ENCODE data around the gene FAM107A.
A peak's percentile ranks its signal among the peaks of the same experiment; 100 is the strongest.

Gene FAM107A

DNA sequence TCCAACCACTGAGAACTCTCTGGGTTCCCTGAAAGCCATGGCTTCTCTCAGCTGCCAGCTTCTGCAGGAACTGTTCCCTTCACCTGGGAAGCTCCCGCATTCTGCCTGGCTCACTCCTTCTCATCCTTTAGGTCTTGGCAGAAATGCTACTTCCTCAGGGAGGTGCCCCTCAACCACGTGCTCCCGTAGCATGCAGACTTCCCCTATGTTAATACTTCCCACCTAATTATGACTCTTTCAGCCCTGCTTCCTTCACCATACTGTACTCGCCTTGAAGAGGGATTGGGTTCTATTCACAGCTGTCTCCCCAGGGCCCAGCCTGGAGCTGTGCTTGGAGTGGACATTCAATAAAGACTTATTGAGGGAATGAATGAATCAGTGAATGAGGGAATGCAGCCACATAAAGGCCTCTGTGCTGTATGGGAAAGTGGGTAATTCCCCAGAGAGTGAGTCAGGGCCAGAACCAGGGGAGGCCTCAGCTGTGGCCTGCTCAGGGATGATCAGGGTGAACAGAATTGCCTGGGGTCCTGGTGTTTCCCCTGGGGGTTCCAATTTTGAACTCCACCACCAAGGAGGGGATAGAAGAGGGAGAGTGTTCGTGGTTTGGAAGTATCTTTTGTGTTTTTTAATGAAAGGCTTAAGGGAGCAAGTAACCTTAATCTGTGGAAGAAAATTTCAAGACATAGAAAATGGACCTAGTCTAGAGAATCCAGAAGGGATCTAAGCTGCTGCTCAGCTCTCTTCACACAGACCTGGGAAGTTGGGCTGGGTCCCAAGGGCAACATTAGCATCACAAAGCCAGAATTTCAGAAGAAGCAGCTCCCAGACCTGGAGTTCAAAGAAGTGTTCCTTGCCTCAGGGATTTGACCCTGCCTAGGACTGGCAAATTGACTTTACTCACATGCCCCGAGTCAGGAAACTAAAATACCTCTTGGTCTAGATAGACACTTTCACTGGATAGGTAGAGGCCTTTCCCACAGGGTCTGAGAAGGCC, 14.6 kb upstream of the FAM107A start:
- no peak for DNase-seq (ENCODE audit: low read depth)

DNA sequence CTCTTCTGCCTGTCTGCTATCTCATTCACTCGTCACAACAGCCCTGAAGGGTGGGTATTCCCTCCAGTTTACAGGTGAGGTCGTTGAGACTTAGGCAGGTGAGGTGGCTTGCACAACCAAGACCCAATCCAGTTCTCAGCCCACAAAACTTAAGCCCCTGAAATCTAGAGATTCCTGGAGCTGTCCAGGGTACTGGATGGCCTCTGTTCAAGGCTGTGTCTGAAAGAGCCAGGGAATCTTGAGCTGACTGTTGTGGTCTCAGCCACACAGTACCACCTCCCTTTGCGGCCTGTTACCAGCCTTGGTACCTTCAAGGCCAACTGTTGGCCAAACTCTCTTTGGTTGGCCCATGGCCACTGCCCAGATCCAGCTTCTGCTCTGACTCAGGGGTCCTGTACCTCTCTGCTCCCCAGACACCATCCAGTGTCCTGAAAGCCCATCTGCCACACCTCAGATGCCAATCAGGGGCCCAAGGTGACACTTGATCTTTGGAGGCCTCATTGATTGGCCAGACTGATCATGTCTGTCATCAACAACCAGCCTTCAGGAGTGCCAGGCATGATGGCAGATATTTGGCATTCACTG, 10.9 kb upstream of the FAM107A start:
- DNase-seq (ENCODE audit: low read depth) = peak; percentile 43

DNA sequence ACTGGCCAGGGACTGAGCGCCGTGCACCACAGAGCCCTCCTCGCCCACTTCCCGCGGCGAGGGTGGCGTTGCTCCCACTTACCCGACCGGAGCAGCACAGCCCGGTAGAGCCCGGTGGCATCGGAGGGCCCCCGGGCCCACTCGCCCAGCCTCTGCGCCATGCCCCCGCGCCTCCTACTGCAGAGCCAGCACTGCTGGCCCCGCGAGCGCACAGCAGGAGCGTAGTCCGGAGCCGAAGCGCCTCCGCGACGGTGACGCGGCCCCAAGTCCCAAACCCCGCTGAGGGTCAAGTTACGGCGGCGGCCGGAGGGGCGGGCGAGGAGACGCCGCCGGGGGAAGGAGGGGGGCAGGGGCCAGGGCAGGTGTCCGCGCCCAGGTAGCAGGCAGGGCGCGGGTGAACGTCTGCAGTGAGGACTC, 9.6 kb upstream of the FAM107A start:
- no peak for DNase-seq (ENCODE audit: low read depth)

DNA sequence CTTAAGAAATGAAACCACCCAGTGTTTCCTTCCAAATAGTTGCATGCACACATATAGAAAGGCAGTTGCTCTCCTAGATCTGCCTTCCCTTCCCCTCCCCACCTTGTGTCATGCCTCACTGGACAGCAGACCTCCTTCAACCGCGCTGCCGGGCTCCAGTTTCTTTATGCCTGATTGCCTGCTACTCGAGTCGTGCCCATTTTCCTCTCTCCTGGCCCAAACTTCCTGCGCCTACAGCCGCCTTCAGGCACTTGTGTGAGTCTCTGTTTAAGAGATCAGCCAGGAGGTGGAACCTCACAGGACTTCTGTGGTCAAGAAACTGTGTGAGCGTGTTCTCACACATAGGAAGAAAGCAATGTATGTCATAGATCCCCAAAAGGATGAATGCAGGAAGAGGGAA, 8.8 kb upstream of the FAM107A start:
- no peak for DNase-seq (ENCODE audit: low read depth)

DNA sequence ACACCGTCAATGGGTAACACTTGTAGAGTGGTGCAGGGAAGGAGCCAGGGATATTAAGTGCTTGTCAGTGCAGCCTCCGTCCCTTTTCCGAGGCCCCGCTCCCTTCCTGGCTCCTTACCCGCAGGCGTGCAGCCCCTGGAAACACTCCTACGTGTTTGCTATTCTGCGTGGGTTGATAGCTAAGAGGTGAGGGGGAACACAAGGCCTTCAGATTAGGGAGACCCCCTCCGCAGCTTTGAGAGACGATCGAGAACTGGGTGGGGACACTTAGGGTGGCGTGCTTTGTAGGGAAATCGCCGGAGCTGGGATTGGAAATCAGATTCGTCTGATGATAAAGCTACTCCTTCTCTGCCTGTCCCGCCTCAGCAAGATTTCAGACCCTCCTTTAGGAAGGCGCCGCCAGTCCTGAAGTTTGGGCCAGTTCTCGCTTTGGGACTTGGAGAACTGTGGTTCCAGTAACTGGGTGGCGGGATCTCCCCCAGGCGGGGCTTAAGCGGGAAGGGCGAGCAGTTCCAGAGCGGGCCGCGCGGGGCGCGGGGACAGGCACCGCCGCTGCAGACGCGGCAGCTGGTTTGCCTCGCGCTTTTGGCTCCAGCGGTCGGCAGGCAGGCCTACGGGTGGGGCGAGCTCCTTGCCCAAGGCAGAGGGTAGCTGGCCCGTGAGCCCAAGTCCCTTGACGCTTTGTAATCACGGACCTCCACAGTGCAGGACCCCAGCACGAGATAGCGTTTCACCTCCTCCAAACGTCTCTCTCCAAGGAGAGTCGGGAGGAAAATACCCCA, 8.0 kb upstream of the FAM107A start:
- no peak for DNase-seq (ENCODE audit: low read depth)

GRCh38 chr3:58584690-58585004, 7.5 kb upstream of the FAM107A start:
- DNase-seq (ENCODE audit: low read depth) = no peak

- DNase-seq (ENCODE audit: low read depth) = no peak
Measured at GRCh38 chr3:58581328-58582091, 4.3 kb upstream of the FAM107A start.

- no peak for DNase-seq (ENCODE audit: low read depth)
Measured at GRCh38 chr3:58580826-58581327, 3.7 kb upstream of the FAM107A start.

- DNase-seq (ENCODE audit: low read depth) = no peak
Measured at GRCh38 chr3:58578873-58579272, 1.7 kb upstream of the FAM107A start.

GRCh38 chr3:58576716-58577115, 475 bp downstream of the FAM107A start:
- DNase-seq (ENCODE audit: low read depth) = no peak

DNA sequence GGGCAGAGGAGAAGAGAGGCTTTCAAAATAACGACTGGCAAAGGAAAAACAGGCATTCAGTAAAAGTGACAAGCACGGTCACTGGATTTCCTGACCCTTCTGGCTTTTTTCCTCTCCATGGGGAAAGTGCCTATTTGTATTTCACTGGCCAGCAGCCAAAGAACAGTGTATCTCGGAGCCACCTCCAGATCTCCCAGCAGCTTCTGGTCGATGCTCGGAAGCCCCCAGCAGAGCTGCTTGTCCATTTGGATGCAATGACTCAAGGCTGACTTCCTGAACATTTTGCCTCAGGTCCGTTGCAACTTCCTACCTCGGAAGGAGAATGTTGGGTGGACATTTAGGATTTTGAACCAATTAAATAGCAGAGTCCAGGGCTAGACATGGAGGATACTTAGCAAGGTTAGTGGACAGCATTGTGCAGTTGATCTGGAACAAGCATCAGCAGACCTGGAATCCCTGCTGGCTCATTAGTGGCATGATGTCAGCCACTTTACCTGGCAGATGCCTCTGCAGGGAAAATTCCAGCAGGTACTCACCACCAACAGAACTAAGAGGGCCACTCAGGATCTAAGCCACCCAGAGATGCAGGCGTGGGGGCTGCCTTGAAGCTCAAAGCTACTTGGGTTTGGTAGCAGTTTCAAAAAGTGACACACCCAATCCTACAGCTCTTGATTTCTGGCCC, 1.1 kb downstream of the FAM107A start:
- no peak for DNase-seq (ENCODE audit: low read depth)

GRCh38 chr3:58574682-58575081, 2.5 kb downstream of the FAM107A start:
- no peak for DNase-seq (ENCODE audit: low read depth)

- DNase-seq (ENCODE audit: low read depth) = no peak
Measured at GRCh38 chr3:58574106-58574505, 3.1 kb downstream of the FAM107A start.

GRCh38 chr3:58573640-58574039, 3.6 kb downstream of the FAM107A start:
- no peak for DNase-seq (ENCODE audit: low read depth)

DNA sequence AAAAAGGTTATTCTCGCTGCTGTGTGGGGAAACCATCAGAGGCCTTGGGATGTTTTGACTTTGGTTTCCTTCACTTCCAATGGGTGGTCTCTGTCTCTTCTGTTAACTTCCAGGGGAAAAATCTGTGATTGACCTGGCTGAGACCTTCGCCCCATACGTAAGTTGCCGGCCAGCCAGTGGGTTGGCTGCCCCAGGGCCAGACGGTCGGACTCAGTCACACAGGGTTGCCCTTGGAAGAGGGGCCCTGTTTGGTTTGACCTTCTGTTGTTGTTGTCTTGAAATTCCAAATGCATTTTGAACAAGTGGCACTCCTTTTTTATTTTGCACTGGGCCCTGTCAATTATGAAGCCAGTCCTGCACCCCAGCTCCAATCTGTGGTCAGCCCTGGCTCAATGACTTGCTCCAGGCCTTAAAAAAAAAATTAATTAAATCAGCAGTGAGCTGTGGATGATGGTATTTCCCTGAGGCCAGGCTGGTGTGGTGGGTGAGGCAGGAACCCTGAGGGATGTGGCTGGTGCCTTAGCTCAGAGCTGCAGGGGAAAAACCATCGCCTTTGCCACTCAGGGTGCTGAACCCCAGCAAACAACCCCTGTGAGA, 4.5 kb downstream of the FAM107A start:
- DNase-seq (ENCODE audit: low read depth) = no peak

DNA sequence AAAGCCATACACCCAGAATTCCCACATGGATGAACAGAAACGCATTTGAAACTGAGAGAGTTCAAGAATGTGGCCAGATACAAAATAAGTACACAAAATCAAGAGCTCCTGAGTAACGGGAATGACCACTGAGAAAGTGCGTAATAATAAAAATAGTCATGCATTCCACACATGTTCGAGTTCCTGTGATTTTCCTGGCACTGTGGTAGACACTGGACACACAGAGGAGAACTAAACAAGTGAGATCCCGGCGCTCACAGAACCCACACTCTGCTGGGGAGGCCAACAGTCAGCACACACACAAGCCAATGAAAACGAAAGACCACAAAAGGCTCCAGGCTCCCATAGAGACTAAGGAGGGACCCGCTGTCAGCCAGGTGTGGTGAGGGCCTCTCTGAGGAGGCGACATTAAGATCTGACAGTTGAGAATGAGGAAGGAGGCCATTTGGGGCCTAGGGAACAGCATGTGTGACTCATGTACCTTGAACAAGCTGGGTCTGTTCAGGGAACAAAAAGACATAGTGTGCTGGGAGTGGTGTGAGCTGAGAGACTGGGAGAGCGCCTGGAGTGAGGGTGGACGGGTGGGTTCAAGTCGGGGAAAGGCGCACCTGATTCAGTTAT, 5.1 kb downstream of the FAM107A start:
- no peak for DNase-seq (ENCODE audit: low read depth)

GRCh38 chr3:58570851-58571250, 6.3 kb downstream of the FAM107A start:
- DNase-seq (ENCODE audit: low read depth) = no peak

- DNase-seq (ENCODE audit: low read depth) = no peak
Measured at GRCh38 chr3:58569287-58570001, 7.7 kb downstream of the FAM107A start.

GRCh38 chr3:58568572-58569286, 8.5 kb downstream of the FAM107A start:
- peak; percentile 45 for DNase-seq (ENCODE audit: low read depth)

Measured in amniotic epithelial cell (primary cell).